GM18526 (cell line): ENCODE data around the gene OTUD7B.

Experiments used
- POLR2A ChIP-seq: IDR thresholded peaks from 3 replicates; pipeline ENCODE4 v1.6.1; 2011; ENCODE audit not compliant: insufficient read length; ENCODE audit errors: extremely low read depth

The OTUD7B gene

GRCh38 chr1:149915429-149916192 lies 94.9 kb downstream of the OTUD7B start:
- TF ChIP-seq POLR2A: no peak

- TF ChIP-seq POLR2A: no peak
Measured at GRCh38 chr1:149914545-149914944, 96.0 kb downstream of the OTUD7B start.

GRCh38 chr1:149906570-149907075 lies 103.9 kb downstream of the OTUD7B start:
- TF ChIP-seq POLR2A: no peak

- TF ChIP-seq POLR2A: no peak
Measured at GRCh38 chr1:149903836-149904491, 106.6 kb downstream of the OTUD7B start.

- TF ChIP-seq POLR2A: peak; percentile 70
Measured at GRCh38 chr1:149899460-149900284, 110.9 kb downstream of the OTUD7B start, which contains the start of gene BOLA1. TSS of gene BOLA1 (plus strand) at chr1:149899568. CDS start at chr1:149900060, 492 bp downstream.

- no peak for TF ChIP-seq POLR2A
Measured at GRCh38 chr1:149896575-149896974, 114.0 kb downstream of the OTUD7B start.

- TF ChIP-seq POLR2A: no peak
Measured at GRCh38 chr1:149888999-149889289, 121.6 kb downstream of the OTUD7B start.

- peak; percentile 95 for TF ChIP-seq POLR2A
Measured at GRCh38 chr1:149888247-149888998, 122.1 kb downstream of the OTUD7B start.
